Stimulated activated CD4-positive, alpha-beta T cell treated with anti-CD3 and anti-CD28 coated beads, Interleukin-12 subunit alpha, Interleukin-12 subunit beta, amount 100 ng/mL, for 24 hours (primary cell): ENCODE results near the gene CCL27.

Source experiments
- DNase-seq, 2 experiments: peaks; one replicate each; pipeline ENCODE4 v3.0.0-alpha.2; 2020; ENCODE audit warnings: low read depth in 2 of 2

The CCL27 gene

DNA sequence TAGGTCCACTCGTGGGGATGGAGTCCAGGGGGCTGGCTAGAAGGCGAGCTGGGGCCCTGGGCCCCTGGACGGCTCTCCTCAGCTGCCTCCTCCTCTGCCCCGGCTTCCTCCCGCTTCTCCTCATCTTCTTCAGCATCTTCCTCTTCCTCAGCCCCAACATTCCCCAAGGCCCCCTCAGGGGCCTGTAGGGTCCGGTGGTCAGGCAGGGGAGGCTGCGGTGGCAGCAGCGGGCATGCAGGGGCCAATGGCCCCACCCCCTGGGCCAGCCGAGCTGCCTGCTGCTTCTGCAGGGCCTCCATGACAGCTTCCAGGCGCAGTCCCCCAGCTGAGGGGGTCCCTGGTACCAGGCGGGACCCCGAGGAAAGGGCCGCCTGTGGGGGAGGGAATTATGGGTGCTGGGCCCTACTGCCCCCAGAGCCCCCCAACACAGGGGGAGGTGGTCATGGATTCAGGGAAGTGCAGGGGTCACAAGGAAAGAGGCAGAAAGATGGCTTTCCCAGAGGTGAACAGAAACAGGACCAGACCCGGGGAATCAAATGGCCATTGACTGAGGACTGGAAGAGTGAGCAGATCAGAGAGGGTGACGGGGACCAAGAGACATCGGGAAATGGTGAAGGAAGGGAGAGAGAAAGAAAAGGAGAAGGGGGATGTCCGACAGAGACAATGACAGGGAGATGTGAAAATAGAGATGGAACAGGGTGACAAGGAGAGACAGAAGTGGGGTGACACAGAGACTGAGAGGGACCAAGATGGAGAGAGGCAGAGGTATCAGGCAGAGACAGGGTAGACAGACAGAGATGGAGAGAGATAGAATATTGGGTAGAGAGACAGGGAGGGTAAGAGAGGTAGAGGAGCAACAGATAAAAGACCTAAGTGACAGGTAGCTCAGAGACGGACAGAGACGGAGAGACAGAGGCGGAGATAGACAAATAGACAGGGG is 34.5 kb downstream of the CCL27 start:
- no peak for DNase-seq

DNA sequence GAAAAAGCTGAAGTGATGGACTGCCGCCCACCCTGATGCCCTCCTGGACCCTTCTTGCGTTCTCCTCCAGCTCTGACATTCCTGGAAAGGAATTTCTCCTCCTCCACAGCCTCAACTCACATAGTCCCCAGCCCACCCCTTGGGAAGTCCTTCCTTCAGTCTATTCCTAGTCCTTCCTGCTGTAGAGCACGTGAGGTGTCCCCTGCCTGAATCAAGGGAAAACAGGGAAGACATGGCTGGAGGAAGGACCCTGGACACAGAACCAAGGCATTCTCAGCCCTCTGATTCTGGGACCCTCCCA is 37.3 kb downstream of the CCL27 start:
- no peak for DNase-seq

DNA sequence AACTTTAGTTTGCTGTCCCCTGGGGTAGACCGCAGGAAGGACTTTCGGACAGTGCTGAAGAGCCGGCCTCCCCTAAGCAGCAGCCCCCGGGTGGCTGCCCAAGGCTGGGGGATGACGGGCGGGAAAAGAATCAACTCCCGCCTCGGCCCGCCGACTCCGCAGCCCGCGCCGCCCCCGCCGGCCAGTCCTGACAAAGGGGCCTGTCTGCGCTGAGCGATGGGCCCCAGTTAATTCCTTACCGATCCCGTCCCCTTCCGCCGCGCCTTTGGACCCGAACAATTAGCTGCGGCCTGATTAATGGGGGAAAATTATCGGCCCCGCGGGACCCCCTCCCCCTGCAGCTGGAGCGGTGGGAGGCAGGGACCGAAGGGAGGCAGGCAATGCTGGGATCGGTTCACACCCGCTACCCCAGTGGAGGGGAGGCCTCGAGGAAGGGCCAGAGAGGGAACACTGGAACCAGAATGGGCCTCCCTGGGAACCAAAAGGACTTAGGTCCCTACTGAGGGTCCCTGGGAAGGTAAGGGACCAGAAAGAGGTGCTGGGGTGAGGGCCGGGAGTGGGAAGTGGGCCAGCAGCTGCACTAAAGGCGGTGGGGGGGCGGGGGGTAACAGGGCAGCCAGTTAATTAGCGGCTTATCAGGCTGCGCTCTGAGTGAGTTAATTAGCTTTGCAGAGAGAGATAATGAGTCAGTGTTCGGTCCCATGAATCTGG is 37.8 kb downstream of the CCL27 start:
- no peak for DNase-seq

DNA sequence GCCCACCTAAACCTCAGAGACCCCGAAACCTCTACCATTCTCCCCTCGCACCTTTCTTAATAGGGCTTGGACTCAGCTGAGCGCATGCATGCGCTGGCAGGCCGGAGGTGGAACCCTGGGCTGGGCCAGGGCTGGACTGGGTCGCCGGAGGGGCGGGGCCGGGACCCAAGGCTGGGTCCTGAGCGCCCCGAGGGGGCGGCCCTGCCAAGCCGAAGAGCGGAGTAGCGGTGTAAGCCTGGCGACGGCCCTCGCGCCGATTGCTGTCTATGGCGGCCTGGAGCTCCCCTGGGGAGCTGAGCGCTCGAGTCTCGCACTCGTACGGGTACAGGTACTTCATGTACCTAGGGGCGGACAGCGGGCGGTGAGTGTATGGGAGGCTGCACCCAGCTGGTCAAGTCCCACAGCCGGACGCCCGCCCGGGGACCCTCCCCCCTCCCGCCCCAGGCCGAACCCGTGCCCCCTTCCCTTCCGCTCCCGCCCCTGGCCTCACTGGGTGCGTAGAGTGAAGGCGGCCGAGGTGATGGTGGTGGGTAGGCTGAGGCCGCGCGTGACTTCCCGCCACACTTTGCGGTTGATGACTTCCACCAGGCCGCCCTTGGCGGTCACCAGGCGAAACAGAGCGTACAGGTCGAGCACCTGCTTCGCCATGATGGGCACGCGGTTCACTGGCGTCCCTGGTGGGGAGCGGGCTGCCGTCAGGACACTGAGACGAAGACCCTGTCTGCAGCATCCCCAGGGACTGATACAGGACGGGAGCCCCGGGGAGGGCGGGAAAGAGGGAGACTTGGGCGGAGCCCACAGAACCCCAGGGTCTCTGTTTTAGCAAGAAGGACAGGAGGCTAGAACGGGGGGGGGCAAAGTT is 38.9 kb downstream of the CCL27 start:
- DNase-seq, result no peak

DNA sequence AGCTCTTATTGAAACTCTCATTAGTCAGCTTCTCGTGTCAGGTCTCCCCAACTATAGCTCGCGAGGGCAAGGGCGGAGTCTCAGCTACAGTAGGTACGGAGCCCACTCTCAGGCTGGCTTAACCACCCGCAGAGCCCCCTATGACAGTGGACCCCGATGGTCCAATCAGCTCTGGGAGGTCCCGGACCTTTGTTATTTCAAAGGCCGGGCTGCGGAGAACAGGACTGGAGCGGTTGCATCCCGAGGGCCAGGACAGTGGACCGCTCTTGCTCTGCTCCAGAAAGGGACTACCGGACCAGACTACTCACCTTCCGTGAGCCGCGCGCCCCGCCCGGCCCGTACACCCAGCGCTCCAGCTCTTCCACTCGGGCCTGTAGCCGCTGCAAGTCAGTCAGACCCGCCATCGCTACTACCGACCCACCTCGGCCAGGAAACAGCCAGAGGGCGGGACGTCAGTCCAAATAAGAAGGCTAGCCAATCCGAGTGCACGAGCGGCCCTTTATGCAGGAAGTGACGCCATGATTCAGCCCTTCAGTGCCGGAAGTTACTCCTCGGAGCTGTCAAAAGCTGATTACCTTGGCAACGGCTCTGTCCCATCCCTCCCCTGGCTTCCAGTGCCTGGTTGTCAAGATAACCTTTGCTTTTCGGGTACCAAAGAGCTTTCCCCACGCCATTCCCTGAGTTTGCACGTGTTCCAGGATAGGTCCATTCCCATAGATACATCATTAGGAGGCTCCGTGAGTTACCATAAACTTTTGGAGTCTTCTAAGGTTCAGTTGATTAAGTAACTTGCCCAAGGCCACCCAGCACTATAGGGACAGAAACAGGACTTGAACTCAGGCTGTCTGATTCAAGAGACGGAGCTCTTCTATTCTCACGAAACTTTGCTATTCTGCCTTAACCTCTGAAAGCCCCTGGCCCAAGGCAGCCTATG is 42.1 kb downstream of the CCL27 start, which contains the start of gene DCTN3:
Gene DCTN3, minus strand, starts transcription at position 435 of the 934 bp plus-strand sequence. Its CDS starts 31 bp downstream, at position 404.
- DNase-seq, result peak; percentile 85 to 86

DNA sequence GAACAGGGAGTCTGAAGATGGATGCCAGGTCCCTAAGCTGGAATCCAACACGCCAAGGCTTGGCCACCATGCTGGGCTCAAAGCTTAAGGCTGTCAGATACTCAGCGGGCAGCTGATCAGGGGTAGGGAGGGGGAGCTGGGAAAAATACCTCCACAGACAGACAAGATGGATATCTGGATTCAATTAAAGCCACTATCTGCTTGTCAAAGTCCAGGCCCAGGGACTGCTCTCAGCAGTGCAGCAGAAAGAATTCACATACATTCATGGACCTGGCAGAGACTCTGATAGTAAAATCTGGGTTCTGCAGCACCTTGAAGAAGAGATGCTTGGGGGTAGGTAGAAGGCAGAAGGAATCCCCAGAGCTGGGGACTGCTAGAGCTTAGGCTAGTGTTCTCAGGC is 47.3 kb downstream of the CCL27 start:
- DNase-seq, result no peak

DNA sequence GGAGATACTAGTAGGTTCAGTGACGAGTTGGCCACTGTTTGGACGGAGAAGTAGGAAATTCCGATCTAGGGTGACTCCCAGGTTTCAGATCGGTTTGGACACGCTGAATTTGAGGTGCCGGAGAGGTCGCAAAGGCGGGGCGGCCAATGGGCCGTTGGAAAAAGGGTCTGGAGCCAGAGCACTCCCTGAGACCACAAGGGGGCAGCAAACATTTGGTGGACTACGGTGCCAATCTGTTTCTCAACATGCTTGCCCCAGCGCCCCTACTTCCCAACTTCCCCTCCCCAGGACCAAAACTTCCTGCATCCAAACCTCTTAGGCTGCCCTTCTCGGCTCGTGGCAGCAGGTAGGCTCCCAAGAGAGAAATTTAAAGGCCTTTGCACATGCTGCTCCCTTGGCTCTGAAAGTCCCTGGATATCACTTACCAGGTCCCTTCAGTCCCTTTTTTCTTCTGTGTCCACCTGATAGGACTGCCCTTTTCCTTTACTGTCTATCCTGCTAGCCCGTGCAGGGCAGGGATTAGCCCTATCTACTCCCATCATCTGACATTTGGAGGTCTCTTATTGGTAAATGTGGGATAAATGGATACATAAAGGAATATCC is 49.6 kb downstream of the CCL27 start:
- peak; percentile 40 to 62 for DNase-seq
